Stimulated activated CD4-positive, alpha-beta T cell treated with anti-CD3 and anti-CD28 coated beads, Interleukin-12 subunit alpha, Interleukin-12 subunit beta, amount 100 ng/mL, for 48 hours (primary cell): ENCODE results near the gene PTK6.
"Not testable (repeated sequence)": the region's sequence is repeated elsewhere in the genome, so short reads cannot be mapped to it uniquely, and the experiment has no call there.

Experiments
- DNase-seq, 3 donors: peaks; one replicate each; pipeline ENCODE4 v3.0.0-alpha.2; 2020; ENCODE audit warnings: low read depth in 2 of 3, low spot score in 1 of 3

The PTK6 gene

DNA sequence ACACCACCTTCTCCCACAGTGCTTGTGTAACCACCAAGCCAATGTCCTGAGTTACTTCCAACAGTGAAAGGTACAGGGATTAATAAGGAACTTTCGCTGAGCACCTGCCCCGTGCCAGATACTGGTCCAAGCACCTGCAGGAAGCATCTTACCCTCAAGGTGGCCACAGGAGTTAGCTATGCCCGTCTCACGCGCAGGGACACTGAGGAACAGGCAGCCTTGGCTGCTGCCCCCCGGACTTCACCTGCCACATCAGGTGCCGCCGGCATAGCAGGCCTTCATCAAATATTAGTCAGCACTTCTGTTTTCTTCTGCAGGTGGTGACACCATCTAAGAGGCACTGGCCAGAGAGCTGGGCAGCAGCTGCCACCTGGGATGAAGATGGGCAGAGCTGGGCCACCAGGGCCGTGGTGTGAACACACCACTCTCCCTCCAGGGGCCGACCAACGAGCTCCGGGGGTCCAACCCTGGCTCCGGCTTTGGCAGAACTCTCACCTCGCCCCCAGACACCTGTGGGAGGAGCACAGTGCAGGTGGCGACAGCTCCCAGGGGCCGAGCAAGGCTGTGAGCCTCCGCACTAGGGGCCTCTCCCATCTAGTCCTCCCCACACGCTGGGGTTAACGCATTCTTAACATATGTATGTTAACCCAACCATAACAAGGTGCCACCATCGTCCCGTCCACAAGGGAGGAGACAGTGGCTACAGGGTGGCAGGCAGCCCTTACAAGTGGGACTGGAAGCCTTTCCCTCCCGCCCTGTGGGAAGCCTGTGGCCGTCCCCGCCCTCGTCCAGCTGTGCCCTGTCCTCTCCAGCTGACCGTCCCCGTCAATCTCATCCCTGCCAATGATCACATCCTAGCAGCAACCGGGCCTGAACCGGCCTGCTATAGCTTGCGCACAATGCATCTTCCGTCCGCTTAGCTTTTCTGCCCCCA is 19.5 kb downstream of the PTK6 start:
- no peak for DNase-seq

DNA sequence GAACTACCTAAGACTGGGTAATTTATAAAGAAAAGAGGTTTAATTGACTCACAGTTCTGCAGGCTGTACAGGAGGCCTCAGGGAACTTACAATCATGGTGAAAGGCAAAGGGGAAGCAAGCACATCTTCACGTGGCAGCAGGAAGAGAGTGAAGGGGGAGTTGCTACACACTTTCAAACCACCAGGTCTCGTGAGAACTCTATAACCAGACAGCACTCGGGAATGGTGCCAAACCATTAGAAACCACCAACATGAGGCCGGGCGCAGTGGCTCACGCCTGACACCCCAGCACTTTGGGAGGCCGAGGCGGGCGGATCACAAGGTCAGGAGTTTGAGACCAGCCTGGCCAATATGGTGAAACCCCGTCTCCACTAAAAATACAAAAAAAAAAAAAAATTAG is 22.7 kb downstream of the PTK6 start:
- not testable (repeated sequence) for DNase-seq

GRCh38 chr20:63513207-63513606 is 24.0 kb downstream of the PTK6 start:
- no peak for DNase-seq

- no peak for DNase-seq
Measured at GRCh38 chr20:63509088-63509564, 28.1 kb downstream of the PTK6 start.

- no peak for DNase-seq
Measured at GRCh38 chr20:63508072-63508768, 29.0 kb downstream of the PTK6 start.

GRCh38 chr20:63507083-63507743 is 30.0 kb downstream of the PTK6 start:
- DNase-seq = no peak

- DNase-seq = no peak
Measured at GRCh38 chr20:63505723-63506122, 31.5 kb downstream of the PTK6 start.

GRCh38 chr20:63505281-63505680 is 31.9 kb downstream of the PTK6 start:
- DNase-seq = no peak

- DNase-seq = no peak
Measured at GRCh38 chr20:63504642-63505041, 32.5 kb downstream of the PTK6 start.

DNA sequence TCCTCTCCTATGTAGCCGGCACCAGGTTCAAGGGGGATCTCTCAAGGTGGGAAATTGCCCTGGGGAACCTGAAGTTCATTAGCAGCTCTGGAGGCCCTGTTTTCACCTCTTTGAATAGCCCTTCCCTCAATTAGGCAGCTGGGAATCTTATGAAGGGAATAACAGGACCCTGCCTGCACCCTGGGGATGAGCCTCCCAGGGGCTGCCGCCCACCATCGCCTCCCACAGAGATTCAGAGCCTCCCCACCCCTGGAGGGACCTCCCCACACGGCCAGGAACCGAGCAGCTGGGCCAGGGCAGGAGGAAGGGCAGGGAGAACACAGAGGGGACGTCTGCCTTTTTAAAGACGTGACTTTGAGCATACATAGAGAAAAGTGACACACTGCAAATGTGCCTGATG is 33.7 kb downstream of the PTK6 start:
- DNase-seq = no peak

DNA sequence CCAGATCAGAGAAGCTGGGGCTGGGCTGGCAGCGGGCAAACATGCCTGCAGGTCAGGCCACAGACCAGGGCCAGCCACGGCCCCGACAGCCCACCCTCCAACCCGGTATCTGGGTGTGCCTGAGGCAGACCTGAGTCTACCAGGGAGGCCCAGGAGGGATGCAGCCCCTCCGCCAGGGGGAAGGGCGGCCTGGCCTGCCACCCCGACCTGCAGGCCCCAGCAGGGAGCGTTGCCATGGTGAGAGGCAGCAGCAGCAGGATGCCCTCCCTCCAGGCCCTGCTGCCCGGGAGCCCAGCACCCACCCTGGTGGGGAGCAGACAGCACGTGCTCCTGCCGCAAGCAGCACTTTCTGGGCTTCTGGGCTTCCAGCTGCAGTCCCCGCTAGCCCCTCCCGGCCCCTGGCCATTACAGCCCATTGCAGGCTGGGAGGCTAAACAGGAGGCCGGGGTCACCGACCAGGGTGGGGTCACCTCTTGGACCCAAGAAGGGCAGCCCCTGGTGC is 34.5 kb downstream of the PTK6 start:
- DNase-seq = no peak

- DNase-seq = no peak
Measured at GRCh38 chr20:63501818-63502670, 35.1 kb downstream of the PTK6 start.

- DNase-seq = no peak
Measured at GRCh38 chr20:63500902-63501817, 36.0 kb downstream of the PTK6 start.

GRCh38 chr20:63500151-63500901 is 36.9 kb downstream of the PTK6 start:
- no peak for DNase-seq

- DNase-seq = no peak
Measured at GRCh38 chr20:63499338-63499969, 37.7 kb downstream of the PTK6 start.

DNA sequence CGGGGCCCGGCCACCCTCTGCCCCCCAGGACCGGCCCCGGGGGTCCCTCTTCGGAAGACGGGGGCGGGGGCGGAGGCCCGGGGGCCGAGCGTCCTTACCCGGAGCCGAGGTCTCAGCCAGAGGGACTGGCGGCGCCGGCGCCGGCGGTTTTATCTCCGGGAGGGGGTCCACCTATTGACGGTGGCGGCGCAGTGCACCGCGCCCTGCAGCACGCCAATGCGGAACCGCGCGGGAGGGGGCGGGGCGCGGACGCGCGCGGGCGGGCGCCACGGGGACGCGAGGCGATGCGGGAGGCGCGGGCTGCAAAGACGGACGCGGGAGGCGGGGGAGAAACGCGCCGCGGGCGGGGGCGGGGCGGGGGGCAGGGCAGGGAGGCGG is 38.2 kb downstream of the PTK6 start, which contains the start of gene EEF1A2:
TSS of gene EEF1A2 (minus strand) at position 124 of the 378 bp plus-strand sequence. CDS start 1,320 bp downstream, outside the sequence.
- DNase-seq = no peak

DNA sequence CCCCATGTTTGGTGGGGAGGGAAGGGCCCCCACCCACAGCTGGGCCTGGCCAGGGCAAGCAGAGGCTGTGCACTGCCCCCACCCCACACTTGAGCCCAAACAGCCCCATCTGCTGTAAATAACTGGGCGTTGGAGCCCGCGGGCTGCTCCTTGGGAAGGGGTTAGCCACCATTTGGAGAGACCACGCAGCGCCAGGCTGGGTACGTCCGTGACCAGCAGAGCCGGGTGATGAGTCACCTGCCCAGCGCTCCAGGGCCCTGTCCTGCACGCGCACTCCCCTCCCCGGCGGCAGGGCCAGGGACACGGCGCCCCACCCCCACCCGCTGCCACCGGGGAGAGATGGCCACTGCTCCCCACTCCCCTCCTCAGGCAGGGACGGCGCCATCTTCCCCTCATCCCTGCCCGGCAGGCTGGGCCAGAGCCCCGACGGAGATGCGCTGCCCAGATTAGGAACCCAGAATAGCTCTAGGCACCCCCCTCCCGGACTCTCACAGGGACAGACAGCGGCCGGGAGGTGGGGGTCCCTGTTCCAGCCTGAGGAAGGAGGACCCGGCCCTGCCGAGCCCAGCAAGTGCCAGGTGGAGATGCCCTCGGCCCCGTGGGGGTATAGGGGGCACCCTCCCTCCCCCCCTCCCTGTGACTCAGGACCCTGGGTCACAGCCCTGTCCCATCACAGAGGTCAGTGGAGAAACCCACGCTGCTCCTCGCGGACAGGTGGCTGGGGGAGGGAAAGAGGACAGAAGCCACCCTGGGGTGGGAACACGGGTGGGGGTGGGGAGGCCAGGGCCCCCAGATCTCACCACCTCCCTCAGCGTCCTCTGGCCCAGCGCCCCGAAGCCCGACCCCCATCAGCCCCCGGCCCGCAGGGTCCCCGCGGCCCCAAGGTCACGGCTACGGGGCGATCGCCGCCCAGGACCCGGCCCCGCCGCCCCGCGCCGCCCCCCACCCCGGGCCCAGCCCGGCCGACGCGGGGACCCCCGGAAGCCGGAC is 38.9 kb downstream of the PTK6 start:
- DNase-seq = no peak
